GM10248 (cell line): Measurements from ENCODE around the gene CAPN13.

Experiments
- CTCF ChIA-PET: fragments of 300-600 bp; sonication (Branson Sonifier 250); formaldehyde crosslinking; extraction: SDS; loops from one replicate; lab custom pipeline; 2021; ENCODE audit warnings: antibody characterized with exemption; lab: Yijun Ruan, JAX
- POLR2A ChIA-PET: fragments of 350-650 bp; sonication (Branson Sonifier 250); formaldehyde crosslinking; extraction: SDS; loops from one replicate; lab custom pipeline; 2020; ENCODE audit warnings: antibody characterized with exemption; lab: Yijun Ruan, JAX
- DNase-seq: peaks from one replicate; pipeline ENCODE4 v3.0.0; 2012; ENCODE audit errors: extremely low spot score
- TF ChIP-seq, protein P1 (sequence below): IDR thresholded peaks from 2 replicates; pipeline ENCODE4 v1.5.1; 2012; ENCODE audit warnings: mild to moderate bottlenecking, low read depth; ENCODE audit errors: extremely low read depth, missing control alignments, control extremely low read depth

CAPN13 gene

DNA sequence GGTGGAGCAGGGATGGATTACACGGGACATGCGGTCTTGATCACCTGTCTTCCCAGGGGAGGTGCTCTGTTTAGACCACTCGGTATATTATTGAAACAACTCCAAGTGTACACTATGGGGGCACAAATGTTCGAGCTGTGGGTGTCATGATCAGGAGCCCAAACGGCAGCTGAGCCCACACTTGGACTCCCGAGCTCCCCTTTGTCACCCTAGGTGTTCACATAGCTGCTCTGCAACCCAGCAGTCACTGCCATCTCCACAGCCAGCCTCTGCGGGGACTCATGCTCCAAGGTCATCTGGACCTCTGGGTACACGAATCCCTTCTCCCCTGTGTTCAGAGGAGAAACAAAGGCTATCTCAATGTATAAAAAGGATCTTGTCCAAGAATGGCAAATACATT is 46.0 kb downstream of the CAPN13 start:
- DNase-seq, result no peak

DNA sequence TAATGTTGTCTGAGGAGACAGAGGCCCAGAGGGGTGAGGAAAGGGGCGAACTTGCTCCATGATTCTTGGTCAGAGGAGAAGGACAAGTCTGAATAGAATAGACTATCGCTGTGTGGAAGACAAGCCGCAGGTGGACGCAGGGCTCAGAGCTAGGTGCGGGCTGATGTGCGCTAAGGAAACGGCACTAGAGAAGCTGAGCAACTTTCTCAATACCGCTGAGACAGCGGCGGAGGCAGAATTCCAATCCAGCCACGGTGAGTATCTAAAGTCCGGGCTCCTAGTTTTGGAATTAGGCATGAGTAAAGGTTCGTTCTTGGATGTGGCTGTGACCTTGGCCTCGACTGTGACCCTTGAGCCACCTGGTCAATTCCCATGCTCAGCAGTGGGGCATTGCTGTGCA is 47.8 kb downstream of the CAPN13 start:
- CTCF ChIA-PET, result no interaction called here
- no peak for DNase-seq
- POLR2A ChIA-PET, result no interaction called here
- TF ChIP-seq, protein P1, sequence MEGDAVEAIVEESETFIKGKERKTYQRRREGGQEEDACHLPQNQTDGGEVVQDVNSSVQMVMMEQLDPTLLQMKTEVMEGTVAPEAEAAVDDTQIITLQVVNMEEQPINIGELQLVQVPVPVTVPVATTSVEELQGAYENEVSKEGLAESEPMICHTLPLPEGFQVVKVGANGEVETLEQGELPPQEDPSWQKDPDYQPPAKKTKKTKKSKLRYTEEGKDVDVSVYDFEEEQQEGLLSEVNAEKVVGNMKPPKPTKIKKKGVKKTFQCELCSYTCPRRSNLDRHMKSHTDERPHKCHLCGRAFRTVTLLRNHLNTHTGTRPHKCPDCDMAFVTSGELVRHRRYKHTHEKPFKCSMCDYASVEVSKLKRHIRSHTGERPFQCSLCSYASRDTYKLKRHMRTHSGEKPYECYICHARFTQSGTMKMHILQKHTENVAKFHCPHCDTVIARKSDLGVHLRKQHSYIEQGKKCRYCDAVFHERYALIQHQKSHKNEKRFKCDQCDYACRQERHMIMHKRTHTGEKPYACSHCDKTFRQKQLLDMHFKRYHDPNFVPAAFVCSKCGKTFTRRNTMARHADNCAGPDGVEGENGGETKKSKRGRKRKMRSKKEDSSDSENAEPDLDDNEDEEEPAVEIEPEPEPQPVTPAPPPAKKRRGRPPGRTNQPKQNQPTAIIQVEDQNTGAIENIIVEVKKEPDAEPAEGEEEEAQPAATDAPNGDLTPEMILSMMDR, result no peak

More for the DNA sequence above, 46.0 kb downstream of the CAPN13 start:
- ChIA-PET CTCF (interaction anchor here (1.2 kb wide), 1 partner anchor 13 kb away, joined by 3 read pairs; no protein-coding TSS in a partner anchor), POLR2A (no interaction called here)
- TF ChIP-seq, protein P1, result no peak

DNA sequence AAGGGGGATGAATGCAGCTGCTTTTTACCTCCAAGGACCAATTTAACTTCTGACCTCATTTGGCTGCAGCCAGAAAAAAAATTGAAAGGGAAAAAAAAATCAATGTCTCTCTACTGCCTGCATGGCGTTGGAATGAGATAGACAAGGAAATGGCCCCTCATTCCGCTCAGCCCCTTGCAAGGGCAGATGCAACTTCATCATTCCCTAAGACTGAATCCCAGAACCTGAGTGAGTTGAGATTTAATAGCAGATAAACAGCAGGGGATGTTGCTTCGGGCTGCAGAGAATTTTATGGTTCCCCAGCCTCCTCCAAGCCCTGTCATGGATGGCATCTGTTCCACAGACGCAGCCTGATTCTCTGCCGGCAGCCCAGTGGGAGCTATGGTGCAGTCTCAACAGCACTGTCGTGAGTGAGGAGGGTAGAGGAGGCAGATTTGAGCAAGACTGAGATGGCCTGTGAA is 49.0 kb downstream of the CAPN13 start:
- no peak for DNase-seq
- TF ChIP-seq, protein P1, result no peak
- ChIA-PET POLR2A (no interaction called here), CTCF (interaction anchor here (0.6 kb wide), 1 partner anchor 47 kb away, joined by 3 read pairs; no protein-coding TSS in a partner anchor)

DNA sequence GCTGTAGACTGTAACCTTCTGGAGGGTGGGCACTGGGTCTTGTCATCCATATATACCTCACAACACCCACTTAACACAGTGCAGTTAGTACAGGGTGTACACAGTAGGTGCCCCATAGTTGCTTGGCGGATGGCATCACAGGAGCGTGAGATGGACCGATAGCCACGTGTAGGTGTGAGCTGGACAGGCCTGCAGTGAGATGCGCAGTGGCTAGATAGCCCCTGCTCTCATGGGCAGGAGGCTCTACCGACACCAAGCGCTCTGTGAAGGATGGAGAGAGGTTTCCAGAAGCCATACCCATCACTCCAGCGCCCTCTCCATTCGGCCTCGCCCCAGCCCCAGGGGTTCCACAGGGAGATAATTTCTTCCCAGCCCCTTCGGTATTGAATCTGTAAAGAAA is 49.5 kb downstream of the CAPN13 start:
- TF ChIP-seq, protein P1, result no peak
- ChIA-PET CTCF (interaction anchor here (0.6 kb wide), 1 partner anchor 46 kb away, joined by 3 read pairs; no protein-coding TSS in a partner anchor), POLR2A (no interaction called here)
- no peak for DNase-seq

DNA sequence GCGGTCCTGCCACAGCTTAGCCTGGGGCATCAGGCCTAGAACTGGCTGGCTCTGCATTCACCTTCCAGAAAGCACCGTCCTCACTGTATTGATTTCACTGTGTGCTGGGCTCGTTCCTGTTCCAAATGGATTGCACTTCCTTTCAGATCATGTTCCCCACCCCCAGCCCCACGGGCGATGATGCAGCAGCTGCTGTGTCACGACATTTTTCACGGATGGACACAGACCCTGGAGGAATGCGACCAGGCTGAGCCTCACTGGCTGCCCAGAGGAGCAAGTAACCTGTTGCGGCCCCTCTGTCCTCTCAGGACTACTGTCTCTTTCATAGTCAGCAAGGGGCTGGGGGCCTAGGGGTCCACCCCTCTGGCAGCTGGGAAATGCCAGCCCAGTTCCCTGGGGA is 50.3 kb downstream of the CAPN13 start:
- POLR2A ChIA-PET, result no interaction called here
- no peak for DNase-seq
- CTCF ChIA-PET, result no interaction called here
- TF ChIP-seq, protein P1, result no peak

DNA sequence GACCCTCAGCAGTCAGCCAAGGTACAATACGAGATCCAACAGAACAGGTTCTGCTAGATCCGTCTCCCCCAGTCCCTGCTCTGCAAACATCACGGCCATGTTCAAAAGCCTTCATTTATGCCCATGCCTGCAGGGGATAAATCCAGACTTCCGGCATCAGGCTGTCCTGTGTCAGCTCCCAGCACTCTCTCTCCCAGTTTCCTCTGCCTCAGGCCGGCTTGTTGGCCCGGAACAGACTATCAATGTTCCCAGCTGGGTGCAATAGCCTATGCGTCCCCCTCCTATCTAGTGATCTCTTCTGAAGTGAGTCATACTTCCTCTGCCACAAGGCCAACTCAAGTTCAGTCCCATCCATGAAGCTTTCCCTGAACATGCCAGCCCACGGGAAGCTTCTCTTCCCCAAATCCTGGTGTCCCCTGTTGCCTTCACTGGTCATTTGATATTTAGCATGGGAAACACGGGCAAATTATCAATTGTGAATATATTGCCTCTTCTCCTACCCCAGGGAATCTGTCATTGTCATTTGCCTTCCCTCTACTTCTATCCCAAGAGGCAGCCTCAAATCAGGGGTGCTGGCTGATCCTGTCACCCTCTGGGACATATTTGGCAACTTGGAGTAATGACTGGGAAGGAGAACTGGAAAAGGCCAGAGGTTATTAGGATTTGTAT is 51.1 kb downstream of the CAPN13 start:
- POLR2A ChIA-PET, result no interaction called here
- CTCF ChIA-PET, result no interaction called here
- TF ChIP-seq, protein P1, result no peak
- DNase-seq, result no peak
